VCaP (cell line): ENCODE data around the gene PLCB4.
A peak's percentile ranks its signal among the peaks of the same experiment; 100 is the strongest.

Source experiments
- H3K27ac ChIP-seq: fragments of 450-650 bp; 2 replicates; pipeline ENCODE4 v1.5.1; 2017
- CTCF ChIP-seq: fragments of 450-650 bp; conservative IDR thresholded peaks from 2 replicates; pipeline ENCODE4 v1.5.1; 2017; ENCODE audit warnings: mild to moderate bottlenecking, moderate library complexity

PLCB4 gene

DNA sequence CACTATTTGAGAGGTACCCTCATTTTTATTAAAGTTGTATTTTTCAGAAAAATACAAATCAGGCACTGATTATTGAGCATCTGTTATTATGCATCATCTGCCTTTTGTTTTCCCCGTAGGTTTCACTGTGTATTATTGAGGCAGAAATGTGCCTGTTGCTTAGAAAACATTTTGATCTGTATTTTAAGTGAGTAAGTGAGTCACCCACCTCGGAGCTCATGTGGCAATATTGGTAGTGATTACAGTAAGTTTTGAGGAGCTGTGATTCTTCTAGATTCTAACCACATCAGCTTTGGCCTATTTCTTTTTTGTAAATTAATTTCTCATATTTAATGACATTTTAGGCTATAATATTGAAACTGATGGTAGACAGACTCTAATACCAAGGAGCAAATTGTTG lies 385.9 kb downstream of the PLCB4 start:
- H3K27ac ChIP-seq: no peak overlapping the region
- TF ChIP-seq CTCF: no peak

DNA sequence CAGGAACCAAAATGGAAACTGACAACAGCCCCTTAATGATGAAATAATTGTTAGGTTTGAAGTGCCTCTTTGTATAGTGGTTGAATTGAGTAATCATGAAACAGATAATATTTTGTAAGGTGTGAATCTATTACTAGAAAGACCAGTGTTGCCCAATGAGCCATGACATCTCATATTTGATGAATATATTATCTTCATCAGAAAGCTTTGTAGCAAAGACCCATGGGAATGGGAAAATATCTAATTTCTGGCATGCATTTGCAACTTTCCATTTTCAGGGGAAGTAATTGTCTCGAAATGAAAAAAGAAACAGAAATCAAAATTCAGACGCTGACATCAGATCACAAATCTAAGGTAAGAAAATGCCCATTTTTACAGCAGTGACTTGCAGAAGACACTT lies 388.2 kb downstream of the PLCB4 start:
- no peak overlapping the region for H3K27ac ChIP-seq
- no peak for TF ChIP-seq CTCF

GRCh38 chr20:9458138-9458796 lies 389.4 kb downstream of the PLCB4 start:
- TF ChIP-seq CTCF: peak; percentile 9; the same call in 1 of the 2 replicates
- H3K27ac ChIP-seq: no peak overlapping the region

DNA sequence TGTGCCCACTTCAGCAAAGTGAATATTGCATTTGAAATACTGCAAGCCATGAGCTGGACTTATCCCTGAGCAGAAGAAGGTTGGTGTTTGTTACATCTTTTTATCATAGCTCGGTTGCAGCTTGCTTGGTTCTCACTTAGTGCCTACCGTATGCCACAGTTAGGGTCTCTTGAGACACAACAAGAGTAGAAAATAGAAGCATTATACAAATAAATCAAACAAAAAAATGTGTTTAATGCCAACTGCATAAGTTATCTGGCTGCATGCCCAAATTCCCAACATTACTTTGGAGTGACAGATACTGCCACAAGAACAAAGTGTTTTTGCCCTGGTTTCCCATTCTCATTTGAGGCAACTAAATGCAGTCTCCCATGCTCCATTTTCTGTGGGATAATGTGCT lies 391.6 kb downstream of the PLCB4 start:
- TF ChIP-seq CTCF: no peak
- no peak overlapping the region for H3K27ac ChIP-seq

DNA sequence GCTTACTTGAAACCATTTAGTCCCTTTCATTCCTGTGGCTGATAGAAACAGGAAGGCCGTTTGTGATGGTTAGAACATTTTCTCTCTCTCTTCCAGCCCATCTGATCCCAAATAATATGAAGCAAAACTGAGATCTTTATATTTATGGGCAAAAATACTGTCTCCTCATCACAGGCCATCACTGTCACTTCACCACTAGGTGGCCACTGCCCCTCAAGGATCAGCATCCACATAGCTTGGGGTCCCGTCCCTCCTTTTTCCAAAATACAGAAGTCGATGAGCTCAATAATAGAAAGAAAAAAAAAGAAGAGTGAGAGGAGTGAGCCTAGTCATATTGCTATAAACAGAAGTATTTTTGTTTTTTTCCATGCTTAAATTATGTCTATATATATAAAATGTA lies 399.1 kb downstream of the PLCB4 start:
- H3K27ac ChIP-seq: no peak overlapping the region
- peak; percentile 76 for TF ChIP-seq CTCF

GRCh38 chr20:9474835-9475415 lies 406.0 kb downstream of the PLCB4 start:
- TF ChIP-seq CTCF: no peak
- no peak overlapping the region for H3K27ac ChIP-seq

GRCh38 chr20:9475456-9475855 lies 406.6 kb downstream of the PLCB4 start:
- no peak overlapping the region for H3K27ac ChIP-seq
- TF ChIP-seq CTCF: no peak
